NCI-H748 (cell line): ENCODE results near the gene VIPAS39.
"Not testable (repeated sequence)": the region's sequence is repeated elsewhere in the genome, so short reads cannot be mapped to it uniquely, and the experiment has no call there.

Experiments used
- DNase-seq: peaks from one replicate; lab custom pipeline; 2025; ENCODE audit not compliant: unreplicated experiment; lab: John Stamatoyannopoulos, UW

Gene VIPAS39

GRCh38 chr14:77470224-77470870, 12.9 kb upstream of the VIPAS39 start:
- no peak for DNase-seq

- DNase-seq, result no peak
These were observed 12.1 kb upstream of the VIPAS39 start for GRCh38 chr14:77469539-77469938.

- DNase-seq, result no peak
These were observed 11.7 kb upstream of the VIPAS39 start for GRCh38 chr14:77469067-77469505.

- DNase-seq, result no peak
These were observed 10.4 kb upstream of the VIPAS39 start for GRCh38 chr14:77467801-77468200.

- DNase-seq, result peak; percentile 71
These were observed 1.8 kb upstream of the VIPAS39 start for GRCh38 chr14:77459072-77459723.

- peak; percentile 63 for DNase-seq
These were observed 999 bp upstream of the VIPAS39 start for GRCh38 chr14:77458249-77458950.

- DNase-seq, result no peak
These were observed 283 bp downstream of the VIPAS39 start for GRCh38 chr14:77457115-77457521.

GRCh38 chr14:77455966-77456640, 1.3 kb downstream of the VIPAS39 start:
- no peak for DNase-seq

- DNase-seq, result no peak
These were observed 15.2 kb downstream of the VIPAS39 start for GRCh38 chr14:77442196-77442595.

GRCh38 chr14:77439861-77440260, 17.5 kb downstream of the VIPAS39 start:
- DNase-seq, result no peak

GRCh38 chr14:77438596-77438995, 18.8 kb downstream of the VIPAS39 start:
- DNase-seq, result no peak

GRCh38 chr14:77436042-77436441, 21.4 kb downstream of the VIPAS39 start:
- DNase-seq, result no peak

- DNase-seq, result no peak
These were observed 31.0 kb downstream of the VIPAS39 start for GRCh38 chr14:77426396-77426795.

- no peak for DNase-seq
These were observed 32.5 kb downstream of the VIPAS39 start for GRCh38 chr14:77424862-77425261.

- no peak for DNase-seq
These were observed 34.0 kb downstream of the VIPAS39 start, which contains the start of gene NOXRED1 for GRCh38 chr14:77423423-77423822. TSS of gene NOXRED1 (minus strand) at chr14:77423523. CDS start at chr14:77422889, 634 bp downstream.

- DNase-seq, result no peak
These were observed 36.2 kb downstream of the VIPAS39 start for GRCh38 chr14:77421201-77421600.

GRCh38 chr14:77416836-77417235, 40.6 kb downstream of the VIPAS39 start:
- no peak for DNase-seq

GRCh38 chr14:77416098-77416497, 41.3 kb downstream of the VIPAS39 start:
- DNase-seq, result not testable (repeated sequence)

GRCh38 chr14:77415403-77416030, 41.9 kb downstream of the VIPAS39 start:
- not testable (repeated sequence) for DNase-seq

GRCh38 chr14:77409131-77409533, 48.3 kb downstream of the VIPAS39 start:
- no peak for DNase-seq

GRCh38 chr14:77407158-77407557, 50.2 kb downstream of the VIPAS39 start:
- no peak for DNase-seq
